Activated T-helper 2 cell treated with anti-CD3 and anti-CD28 coated beads, Interferon-gamma antibody, Interleukin-2, Interleukin-4, amounts not matched to agents 10 μg/mL and 5 μg/mL and 100 μg/mL, durations not matched to agents 14 hours and 24 hours and 36 hours (primary cell): ENCODE measurements around the gene OCIAD2. TPM values are rescaled to one million over a fixed set of nuclear protein-coding genes. Genes with fewer than 3 reads are reported as not detected.
"Not testable (repeated sequence)": the region's sequence is repeated elsewhere in the genome, so short reads cannot be mapped to it uniquely, and the experiment has no call there.

Source experiments
- DNase-seq: peaks from one replicate; pipeline ENCODE4 v3.0.0; 2021; ENCODE audit warnings: low spot score
- H3K27ac Mint-ChIP-seq: one replicate; pipeline ENCODE4 v1.8.0; 2021; ENCODE audit warnings: mixed read lengths
- H3K27me3 Mint-ChIP-seq: one replicate; pipeline ENCODE4 v1.8.0; 2021; ENCODE audit warnings: low read depth, mixed read lengths
- H3K36me3 Mint-ChIP-seq: one replicate; pipeline ENCODE4 v1.8.0; 2021; ENCODE audit warnings: low read depth, mixed read lengths
- H3K4me1 Mint-ChIP-seq: one replicate; pipeline ENCODE4 v1.8.0; 2021; ENCODE audit warnings: low read depth, mixed read lengths
- H3K4me3 Mint-ChIP-seq: one replicate; pipeline ENCODE4 v1.8.0; 2021; ENCODE audit warnings: low read depth, mild to moderate bottlenecking, moderate library complexity, mixed read lengths
- H3K9me3 Mint-ChIP-seq: one replicate; pipeline ENCODE4 v1.8.0; 2021; ENCODE audit warnings: mixed read lengths
- intact Hi-C: fragments of 100-400 bp; cut with micrococcal nuclease; formaldehyde crosslinking; loops from one replicate; pipeline ENCODE4 v1.15.1; 2023
- total RNA-seq: library from RNA; stranded (reverse); gene quantifications from 2 replicates; pipeline ENCODE4 v1.2.3, GENCODE V29; 2022

Gene OCIAD2
- total RNA-seq, 1 donor from 2014 or later = 63.0 TPM

GRCh38 chr4:48863728-48864127 lies 42.8 kb downstream of the OCIAD2 start:
- Mint-ChIP-seq H3K9me3 (peaks cover 7% of the 10 kb centered on the region), H3K27ac (no peak overlapping the region), H3K4me3 (no peak overlapping the region), H3K4me1 (no peaks in the 10 kb centered on the region), H3K27me3 (peaks cover 1% of the 10 kb centered on the region), H3K36me3 (peaks cover 26% of the 10 kb centered on the region)
- no peak for DNase-seq
- intact Hi-C loops = no loop called here

DNA sequence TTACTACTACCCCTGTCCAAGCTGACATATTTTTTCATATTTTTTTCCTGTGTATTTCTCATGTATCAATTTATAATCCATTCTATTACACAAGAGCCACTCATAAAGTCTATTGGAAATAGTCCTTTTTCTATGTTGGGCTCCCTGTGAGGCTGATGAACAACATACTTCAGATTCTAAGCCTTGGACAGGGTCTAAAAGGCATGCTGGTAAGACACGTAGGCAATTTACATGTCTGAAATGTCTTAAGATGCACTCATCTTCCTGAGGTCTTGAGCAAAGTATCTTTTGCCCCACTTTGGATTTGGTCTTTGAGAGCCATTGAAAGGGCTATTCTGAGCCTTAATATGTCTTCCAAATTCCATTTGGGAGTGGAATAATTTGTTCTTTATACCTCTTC lies 43.9 kb downstream of the OCIAD2 start:
- DNase-seq = no peak
- H3K9me3 Mint-ChIP-seq = peaks cover 7% of the 10 kb centered on the region
- H3K36me3 Mint-ChIP-seq = peaks cover 33% of the 10 kb centered on the region
- H3K27me3 Mint-ChIP-seq = peaks cover 1% of the 10 kb centered on the region
- H3K27ac Mint-ChIP-seq = no peak overlapping the region
- H3K4me1 Mint-ChIP-seq = peaks cover 3% of the 10 kb centered on the region
- no peak overlapping the region for H3K4me3 Mint-ChIP-seq
- intact Hi-C loops = no loop called here

- intact Hi-C loops = no loop called here
- no peak for DNase-seq
- Mint-ChIP-seq H3K36me3 (peaks cover 38% of the 10 kb centered on the region), H3K4me1 (peaks cover 3% of the 10 kb centered on the region), H3K27ac (no peak overlapping the region), H3K9me3 (peaks cover 7% of the 10 kb centered on the region), H3K4me3 (no peak overlapping the region), H3K27me3 (peaks cover 1% of the 10 kb centered on the region)
Measured at GRCh38 chr4:48862038-48862437, 44.5 kb downstream of the OCIAD2 start.

- intact Hi-C loops = no loop called here
- no peaks in the 10 kb centered on the region for H3K27me3 Mint-ChIP-seq
- no peak overlapping the region for H3K4me3 Mint-ChIP-seq
- no peak for DNase-seq
- H3K4me1 Mint-ChIP-seq = peaks cover 3% of the 10 kb centered on the region
- H3K36me3 Mint-ChIP-seq = peaks cover 59% of the 10 kb centered on the region
- H3K27ac Mint-ChIP-seq = no peak overlapping the region
- no peaks in the 10 kb centered on the region for H3K9me3 Mint-ChIP-seq
Measured at GRCh38 chr4:48858130-48858529, 48.4 kb downstream of the OCIAD2 start.

DNA sequence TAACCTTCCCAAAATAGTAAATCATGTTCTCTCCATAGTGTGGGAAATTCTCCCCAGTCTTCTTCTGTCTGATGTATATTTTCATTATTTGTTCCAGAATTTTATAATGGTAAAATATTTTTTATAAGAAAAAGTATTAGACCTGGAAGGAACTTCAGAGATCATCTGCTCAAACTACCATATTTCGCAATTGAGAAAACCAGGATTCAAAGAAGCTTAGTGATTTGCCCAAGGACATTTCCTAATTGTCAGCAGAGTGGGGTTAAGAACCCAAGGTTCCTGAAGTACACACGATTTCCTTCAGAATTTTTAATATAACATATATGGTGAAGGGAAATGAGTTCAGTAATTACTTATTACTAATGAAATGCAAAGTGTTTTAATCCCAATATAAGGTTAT lies 51.6 kb downstream of the OCIAD2 start:
- intact Hi-C loops = no loop called here
- no peak overlapping the region for H3K4me3 Mint-ChIP-seq
- no peaks in the 10 kb centered on the region for H3K27me3 Mint-ChIP-seq
- DNase-seq = no peak
- H3K36me3 Mint-ChIP-seq = peaks cover 67% of the 10 kb centered on the region
- H3K27ac Mint-ChIP-seq = no peak overlapping the region
- H3K4me1 Mint-ChIP-seq = peaks cover 8% of the 10 kb centered on the region
- no peaks in the 10 kb centered on the region for H3K9me3 Mint-ChIP-seq

- no peaks in the 10 kb centered on the region for H3K27me3 Mint-ChIP-seq
- H3K4me3 Mint-ChIP-seq = no peak overlapping the region
- H3K4me1 Mint-ChIP-seq = peaks cover 8% of the 10 kb centered on the region
- peaks cover 63% of the 10 kb centered on the region for H3K36me3 Mint-ChIP-seq
- H3K27ac Mint-ChIP-seq = no peak overlapping the region
- H3K9me3 Mint-ChIP-seq = no peaks in the 10 kb centered on the region
- no peak for DNase-seq
- intact Hi-C loops = no loop called here
Measured at GRCh38 chr4:48854395-48854683, 52.2 kb downstream of the OCIAD2 start.

- Mint-ChIP-seq H3K27me3 (no peaks in the 10 kb centered on the region), H3K27ac (no peak overlapping the region), H3K36me3 (peaks cover 62% of the 10 kb centered on the region), H3K4me3 (no peak overlapping the region), H3K9me3 (no peaks in the 10 kb centered on the region), H3K4me1 (peaks cover 8% of the 10 kb centered on the region)
- no peak for DNase-seq
- intact Hi-C loops = no loop called here
Measured at GRCh38 chr4:48853604-48854394, 52.8 kb downstream of the OCIAD2 start.

DNA sequence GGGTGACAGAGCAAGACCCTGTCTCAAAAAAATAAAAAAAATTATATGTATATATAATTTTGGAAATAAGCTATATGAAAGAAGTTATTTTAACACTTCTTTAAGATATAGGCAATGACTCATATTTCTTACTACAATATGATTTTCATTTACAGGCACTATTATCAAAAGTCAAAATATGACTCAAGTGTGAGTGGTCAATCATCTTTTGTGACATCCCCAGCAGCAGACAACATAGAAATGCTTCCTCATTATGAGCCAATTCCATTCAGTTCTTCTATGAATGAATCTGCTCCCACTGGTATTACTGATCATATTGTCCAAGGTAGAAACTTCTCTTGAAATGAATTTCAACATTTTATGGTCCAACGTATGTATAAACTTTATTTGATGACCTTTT lies 54.9 kb downstream of the OCIAD2 start:
- no peak for DNase-seq
- intact Hi-C loops = no loop called here
- Mint-ChIP-seq H3K4me1 (peaks cover 10% of the 10 kb centered on the region), H3K4me3 (no peak overlapping the region), H3K27me3 (no peaks in the 10 kb centered on the region), H3K36me3 (peaks cover 62% of the 10 kb centered on the region), H3K27ac (peak overlapping the region; percentile 5), H3K9me3 (peaks cover 6% of the 10 kb centered on the region)

DNA sequence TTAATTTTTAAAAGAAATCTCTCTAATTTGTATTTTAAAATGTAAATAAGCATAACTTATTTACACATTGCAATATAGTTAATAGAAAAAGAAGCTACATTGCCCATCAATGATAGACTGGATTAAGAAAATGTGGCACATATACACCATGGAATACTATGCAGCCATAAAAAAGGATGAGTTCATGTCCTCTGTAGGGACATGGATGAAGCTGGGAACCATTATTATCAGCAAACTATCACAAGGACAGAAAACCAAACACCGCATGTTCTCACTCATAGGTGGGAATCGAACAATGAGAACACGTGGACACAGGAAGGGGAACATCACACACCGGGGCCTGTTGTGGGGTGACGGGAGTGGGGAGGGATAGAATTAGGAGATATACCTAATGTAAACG lies 57.8 kb downstream of the OCIAD2 start:
- peaks cover 10% of the 10 kb centered on the region for H3K4me1 Mint-ChIP-seq
- H3K4me3 Mint-ChIP-seq, intact Hi-C loops, H3K27ac Mint-ChIP-seq, H3K27me3 Mint-ChIP-seq, H3K9me3 Mint-ChIP-seq, DNase-seq: not testable (repeated sequence)
- H3K36me3 Mint-ChIP-seq = peaks cover 78% of the 10 kb centered on the region

DNA sequence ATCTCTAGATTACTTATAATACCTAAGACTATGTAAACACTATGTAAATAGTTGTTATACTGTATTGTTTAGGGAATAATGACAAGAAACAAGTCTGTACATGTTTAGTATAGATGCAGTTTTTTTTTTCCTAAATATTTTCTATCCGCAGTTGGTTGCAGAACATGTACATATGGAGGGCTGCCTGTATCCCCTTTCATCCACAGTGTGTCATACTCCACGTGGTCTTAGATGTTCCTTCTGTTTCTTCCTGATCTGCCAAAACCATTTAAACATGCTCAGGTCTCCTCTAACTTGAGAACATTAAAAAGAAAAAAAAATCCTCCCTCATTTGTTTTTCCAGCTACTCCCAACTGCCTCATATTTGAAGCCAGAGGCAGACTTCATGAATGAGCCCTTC lies 61.7 kb downstream of the OCIAD2 start:
- Mint-ChIP-seq H3K4me3 (no peak overlapping the region), H3K9me3 (peaks cover 6% of the 10 kb centered on the region), H3K36me3 (peaks cover 74% of the 10 kb centered on the region), H3K4me1 (peaks cover 8% of the 10 kb centered on the region), H3K27me3 (no peaks in the 10 kb centered on the region), H3K27ac (no peak overlapping the region)
- no peak for DNase-seq
- intact Hi-C loops = no loop called here

DNA sequence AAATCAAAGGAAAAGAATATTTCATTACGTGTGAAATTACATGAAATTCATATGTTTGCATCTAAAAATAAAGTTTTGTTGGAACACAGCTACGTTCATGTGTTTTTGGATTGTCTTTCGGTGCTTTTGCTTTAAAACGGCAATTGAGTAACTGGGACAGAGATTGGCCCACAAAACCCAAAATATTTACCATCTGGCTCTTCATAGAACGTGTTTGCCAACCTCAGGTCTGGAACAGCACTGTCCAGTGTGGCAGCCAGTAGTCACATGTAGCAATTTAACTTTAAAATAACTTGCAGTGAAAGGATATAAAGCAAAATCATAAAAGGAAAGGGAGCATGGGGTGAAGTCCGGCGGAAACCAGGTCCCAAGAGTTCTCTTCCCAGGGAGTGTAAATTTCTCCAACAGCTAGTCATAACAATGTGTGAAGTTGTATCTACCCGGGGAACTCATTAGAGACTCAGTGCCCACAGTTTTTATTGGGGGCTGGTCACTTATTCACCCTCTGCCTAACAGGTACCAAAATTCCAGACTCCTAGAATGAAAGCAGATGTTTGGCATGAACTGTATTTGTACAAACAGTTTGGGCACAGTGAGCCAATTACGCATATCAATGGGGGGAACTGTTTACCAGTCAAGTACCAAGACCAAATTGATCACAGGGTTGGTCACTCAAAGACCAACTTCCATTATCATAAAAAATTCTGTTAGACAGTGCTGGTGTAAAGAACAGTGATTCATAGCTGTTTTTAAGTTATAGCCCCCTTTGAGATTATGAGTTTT lies 65.3 kb downstream of the OCIAD2 start:
- H3K27ac Mint-ChIP-seq = no peak overlapping the region
- no peak overlapping the region for H3K4me3 Mint-ChIP-seq
- no peaks in the 10 kb centered on the region for H3K9me3 Mint-ChIP-seq
- no peaks in the 10 kb centered on the region for H3K27me3 Mint-ChIP-seq
- intact Hi-C loops = no loop called here
- H3K4me1 Mint-ChIP-seq = peaks cover 11% of the 10 kb centered on the region
- DNase-seq = no peak
- peaks cover 77% of the 10 kb centered on the region for H3K36me3 Mint-ChIP-seq

- Mint-ChIP-seq H3K36me3 (peaks cover 73% of the 10 kb centered on the region), H3K4me3 (no peak overlapping the region), H3K4me1 (peaks cover 26% of the 10 kb centered on the region)
Measured at GRCh38 chr4:48836658-48837057, 69.9 kb downstream of the OCIAD2 start.

More at GRCh38 chr4:48836658-48837057, 69.9 kb downstream of the OCIAD2 start:
- no peaks in the 10 kb centered on the region for H3K9me3 Mint-ChIP-seq
- H3K27ac Mint-ChIP-seq = no peak overlapping the region
- no peaks in the 10 kb centered on the region for H3K27me3 Mint-ChIP-seq
- no peak for DNase-seq
- intact Hi-C loops = no loop called here
